GM23248 (cell line): Measurements from ENCODE around the gene LAMA5. TPM values are rescaled to one million over a fixed set of nuclear protein-coding genes. Genes with fewer than 3 reads are reported as not detected.

Experiments
- DNase-seq: peaks from one replicate; pipeline ENCODE4 v3.0.0-alpha.2; 2015
- H2AFZ ChIP-seq: fragments of 200-600 bp; sonication (generic); 2 replicates; pipeline ENCODE4 v1.6.1; 2016; ENCODE audit warnings: antibody characterized with exemption
- H3F3A ChIP-seq: fragments of 200-600 bp; sonication (generic); 2 replicates; pipeline ENCODE4 v1.6.1; 2016; ENCODE audit warnings: mild to moderate bottlenecking, antibody characterized with exemption, mixed run types; ENCODE audit not compliant: insufficient read depth
- H3K27ac ChIP-seq: fragments of 200-600 bp; sonication (generic); 2 replicates; pipeline ENCODE4 v1.5.1; 2016; ENCODE audit warnings: mild to moderate bottlenecking
- H3K27me3 ChIP-seq: fragments of 200-600 bp; sonication (generic); replicated peaks from 2 replicates; pipeline ENCODE4 v1.6.1; 2016; ENCODE audit warnings: mild to moderate bottlenecking; ENCODE audit not compliant: insufficient read depth
- H3K36me3 ChIP-seq: fragments of 200-600 bp; sonication (generic); 2 replicates; pipeline ENCODE4 v1.6.1; 2016; ENCODE audit warnings: low read depth, mild to moderate bottlenecking
- H3K4me1 ChIP-seq: fragments of 200-600 bp; sonication (generic); 2 replicates; pipeline ENCODE4 v1.6.1; 2016; ENCODE audit warnings: mild to moderate bottlenecking; ENCODE audit not compliant: insufficient read depth
- H3K4me2 ChIP-seq: fragments of 200-600 bp; sonication (generic); one replicate; pipeline ENCODE4 v1.6.1; 2016; ENCODE audit warnings: mild to moderate bottlenecking; ENCODE audit not compliant: unreplicated experiment
- H3K4me3 ChIP-seq: fragments of 200-600 bp; sonication (generic); 2 replicates; pipeline ENCODE4 v1.5.1; 2016; ENCODE audit warnings: mild to moderate bottlenecking
- H3K79me2 ChIP-seq: fragments of 200-600 bp; sonication (generic); 2 replicates; pipeline ENCODE4 v1.6.1; 2016; ENCODE audit warnings: mild to moderate bottlenecking; ENCODE audit not compliant: insufficient read depth
- H3K9ac ChIP-seq: fragments of 200-600 bp; sonication (generic); 2 replicates; pipeline ENCODE4 v1.6.1; 2016; ENCODE audit warnings: mild to moderate bottlenecking
- H3K9me2 ChIP-seq: fragments of 200-600 bp; sonication (generic); 2 replicates; pipeline ENCODE4 v1.6.1; 2016; ENCODE audit warnings: mixed run types, mild to moderate bottlenecking, moderate library complexity; ENCODE audit not compliant: insufficient read depth
- H3K9me3 ChIP-seq: fragments of 200-600 bp; sonication (generic); one replicate; pipeline ENCODE4 v1.6.1; 2017; ENCODE audit warnings: low read depth
- H4K20me1 ChIP-seq: fragments of 200-600 bp; sonication (generic); 2 replicates; pipeline ENCODE4 v1.6.0; 2016; ENCODE audit not compliant: insufficient read depth
- EZH2 ChIP-seq: fragments of 200-600 bp; sonication (generic); IDR thresholded peaks from 2 replicates; pipeline ENCODE4 v1.6.1; 2018; ENCODE audit warnings: antibody characterized with exemption, mild to moderate bottlenecking; ENCODE audit not compliant: insufficient read depth, poor library complexity, severe bottlenecking
- EZH2phosphoT487 ChIP-seq: fragments of 200-600 bp; sonication (generic); IDR thresholded peaks from 2 replicates; pipeline ENCODE4 v1.6.1; 2018; ENCODE audit warnings: antibody characterized with exemption, moderate library complexity, mild to moderate bottlenecking, low read depth; ENCODE audit not compliant: insufficient read depth
- WGBS, 2 experiments: methylation state at CpG; one replicate each; pipeline ENCODE4 v1.1.6; 2015 to 2017; ENCODE audit warnings: low lambda C conversion rate in 2 of 2, low coverage in 1 of 2; ENCODE audit errors: missing lambda C conversion rate in 2 of 2; 5-methylcytosine and 5-hydroxymethylcytosine counted together
- in situ Hi-C: fragments of 300-500 bp; cut with MboI; formaldehyde crosslinking; loops from 2 replicates; pipeline ENCODE4 v1.15.0; 2020
- polyA plus RNA-seq: library from polyadenylated mRNA; unstranded; fragments of >200 nt; fragmentation: Nextera tagmentation; extraction: Ambion mirVana; gene quantifications from 2 replicates; pipeline ENCODE4 v1.2.1, GENCODE V29; 2016
- total RNA-seq: library from RNA; depleted of rRNA; stranded (reverse); fragments of >200 nt; shearing (Covaris generic); gene quantifications from 2 replicates; pipeline ENCODE4 v1.2.3, GENCODE V29; 2014

LAMA5 gene
- total and polyA plus RNA-seq, 2 experiments from 2014 or later, result 4.5 to 6.0 TPM

GRCh38 chr20:62362991-62363919, 3.9 kb downstream of the LAMA5 start:
- Histone ChIP-seq H3K27me3 (peaks cover 9% of the 10 kb centered on the region; the same call in 1 of the 2 replicates), H3K79me2 (no peaks in the 10 kb centered on the region), H3K4me1 (peaks cover 6% of the 10 kb centered on the region; the same call in 1 of the 2 replicates), H3K9me3 (no peaks in the 10 kb centered on the region), H3K4me2 (no peak overlapping the region), H3K36me3 (no peaks in the 10 kb centered on the region), H2AFZ (no peak overlapping the region), H3K9me2 (no peaks in the 10 kb centered on the region), H3K4me3 (no peak overlapping the region), H4K20me1 (no peaks in the 10 kb centered on the region), H3K27ac (no peak overlapping the region), H3K9ac (no peak overlapping the region), H3F3A (no peaks in the 10 kb centered on the region)
- in situ Hi-C loops, result no loop called here
- no peak for TF ChIP-seq EZH2phosphoT487
- no peak for TF ChIP-seq EZH2
- 53 to 56% methylated on average over 18 to 20 of the region's 20 CpGs for WGBS, 2 experiments
- DNase-seq, result no peak

- no peaks in the 10 kb centered on the region for H3K36me3 ChIP-seq
- DNase-seq, result no peak
- peaks cover 8% of the 10 kb centered on the region for H3K4me1 ChIP-seq
- H3F3A ChIP-seq, result no peaks in the 10 kb centered on the region
- no peaks in the 10 kb centered on the region for H4K20me1 ChIP-seq
- no peak overlapping the region for H2AFZ ChIP-seq
- H3K9me3 ChIP-seq, result no peaks in the 10 kb centered on the region
- H3K4me3 ChIP-seq, result no peak overlapping the region
- in situ Hi-C loops, result no loop called here
- H3K9me2 ChIP-seq, result no peaks in the 10 kb centered on the region
- peaks cover 9% of the 10 kb centered on the region; the same call in 1 of the 2 replicates for H3K27me3 ChIP-seq
- 79 to 85% methylated on average over 11 to 13 of the region's 13 CpGs for WGBS, 2 experiments
- H3K9ac ChIP-seq, result no peak overlapping the region
- no peak overlapping the region for H3K27ac ChIP-seq
- H3K79me2 ChIP-seq, result no peaks in the 10 kb centered on the region
- TF ChIP-seq EZH2phosphoT487 (no peak), EZH2 (no peak)
- no peak overlapping the region for H3K4me2 ChIP-seq
Observed at GRCh38 chr20:62362590-62362940, 4.5 kb downstream of the LAMA5 start.

- H3K27me3 ChIP-seq, result peaks cover 9% of the 10 kb centered on the region; the same call in 1 of the 2 replicates
- no peaks in the 10 kb centered on the region for H3K9me3 ChIP-seq
- no peak overlapping the region for H3K4me3 ChIP-seq
- peaks cover 14% of the 10 kb centered on the region for H3K4me1 ChIP-seq
- no peak overlapping the region for H2AFZ ChIP-seq
- TF ChIP-seq EZH2 (no peak), EZH2phosphoT487 (no peak)
- in situ Hi-C loops, result no loop called here
- no peaks in the 10 kb centered on the region for H3K9me2 ChIP-seq
- no peak overlapping the region for H3K9ac ChIP-seq
- no peaks in the 10 kb centered on the region for H3K79me2 ChIP-seq
- no peaks in the 10 kb centered on the region for H4K20me1 ChIP-seq
- DNase-seq, result no peak
- H3K36me3 ChIP-seq, result no peaks in the 10 kb centered on the region
- 86 to 87% methylated on average over 34 of the region's 34 CpGs for WGBS, 2 experiments
- H3F3A ChIP-seq, result no peaks in the 10 kb centered on the region
- no peak overlapping the region for H3K27ac ChIP-seq
- H3K4me2 ChIP-seq, result no peak overlapping the region
Observed at GRCh38 chr20:62361799-62362589, 5.1 kb downstream of the LAMA5 start.

- DNase-seq, result no peak
- WGBS, 2 experiments, result 51 to 55% methylated on average over 24 to 25 of the region's 25 CpGs
- H3K79me2 ChIP-seq, result no peaks in the 10 kb centered on the region
- H4K20me1 ChIP-seq, result no peaks in the 10 kb centered on the region
- H3K9ac ChIP-seq, result no peak overlapping the region
- H3K4me1 ChIP-seq, result peaks cover 22% of the 10 kb centered on the region
- in situ Hi-C loops, result no loop called here
- H3K4me2 ChIP-seq, result no peak overlapping the region
- H3F3A ChIP-seq, result no peaks in the 10 kb centered on the region
- no peaks in the 10 kb centered on the region for H3K9me2 ChIP-seq
- peaks cover 7% of the 10 kb centered on the region; the same call in 1 of the 2 replicates for H3K27me3 ChIP-seq
- no peaks in the 10 kb centered on the region for H3K36me3 ChIP-seq
- no peak overlapping the region for H2AFZ ChIP-seq
- TF ChIP-seq EZH2phosphoT487, result no peak
- TF ChIP-seq EZH2, result no peak
- H3K27ac ChIP-seq, result no peak overlapping the region
- H3K4me3 ChIP-seq, result no peak overlapping the region
- H3K9me3 ChIP-seq, result no peaks in the 10 kb centered on the region
Observed at GRCh38 chr20:62360854-62361798, 6.0 kb downstream of the LAMA5 start.
